T-helper 1 cell treated with Interleukin-12 subunit alpha and Interleukin-12 subunit beta and Interleukin-4 antibody, amounts not matched to agents 30 ng/mL and 1 ng/mL, for 36 hours (primary cell): ENCODE data around the gene TMEM164. TPM values are rescaled to one million over a fixed set of nuclear protein-coding genes. Genes with fewer than 3 reads are reported as not detected.

Experiments used
- intact Hi-C: fragments of 100-400 bp; cut with micrococcal nuclease; formaldehyde crosslinking; loops from one replicate; pipeline ENCODE4 v1.15.1; 2024
- total RNA-seq: library from RNA; stranded (reverse); gene quantifications from 2 replicates; pipeline ENCODE4 v1.2.3, GENCODE V29; 2022

Gene TMEM164
- total RNA-seq, 1 donor from 2014 or later: 26.2 TPM

DNA sequence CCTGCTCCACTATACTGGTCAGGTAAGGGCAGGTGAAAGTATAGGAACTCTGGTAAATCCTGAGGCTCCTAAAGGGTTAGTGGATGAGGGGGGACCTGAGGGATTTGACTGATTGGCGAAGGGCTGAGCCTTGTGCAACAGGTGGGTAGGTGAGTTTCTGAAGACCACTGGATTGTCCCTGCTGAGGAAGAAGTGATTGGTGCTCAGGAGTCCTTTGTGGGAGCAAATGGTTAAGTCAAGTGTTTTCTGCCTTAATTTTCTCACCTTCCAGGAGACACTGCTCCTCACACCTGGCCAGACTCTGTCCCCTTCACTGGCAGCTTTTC is 158.4 kb downstream of the TMEM164 start:
- intact Hi-C loops: loop anchor here (2.0 kb wide), 2 partner anchors 155 to 685 kb away; no protein-coding TSS in a partner anchor

- intact Hi-C loops: no loop called here
These were observed 159.2 kb downstream of the TMEM164 start for GRCh38 chrX:110162131-110162530.

DNA sequence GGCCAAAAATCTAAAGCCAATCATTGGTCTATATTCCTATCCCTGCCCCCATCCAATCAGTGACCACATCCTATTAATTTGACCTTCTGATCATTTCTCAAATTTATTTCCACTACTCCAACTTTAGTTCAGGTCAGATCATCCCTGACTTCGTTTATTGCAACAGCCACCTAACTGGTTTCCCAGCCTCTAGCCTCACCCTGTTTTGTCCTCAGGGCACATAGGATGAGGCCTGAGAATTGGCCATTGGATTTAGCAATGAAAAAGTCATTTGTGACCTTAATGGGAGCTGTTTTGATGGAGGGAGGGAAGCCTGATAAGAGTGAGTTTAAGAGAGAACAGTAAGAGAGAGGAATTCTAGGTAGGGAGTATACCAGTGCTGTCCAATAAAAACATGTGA is 160.0 kb downstream of the TMEM164 start:
- intact Hi-C loops: no loop called here

GRCh38 chrX:110163488-110163887 is 160.6 kb downstream of the TMEM164 start:
- intact Hi-C loops: no loop called here

- intact Hi-C loops: no loop called here
These were observed 165.1 kb downstream of the TMEM164 start for GRCh38 chrX:110167952-110168451.

DNA sequence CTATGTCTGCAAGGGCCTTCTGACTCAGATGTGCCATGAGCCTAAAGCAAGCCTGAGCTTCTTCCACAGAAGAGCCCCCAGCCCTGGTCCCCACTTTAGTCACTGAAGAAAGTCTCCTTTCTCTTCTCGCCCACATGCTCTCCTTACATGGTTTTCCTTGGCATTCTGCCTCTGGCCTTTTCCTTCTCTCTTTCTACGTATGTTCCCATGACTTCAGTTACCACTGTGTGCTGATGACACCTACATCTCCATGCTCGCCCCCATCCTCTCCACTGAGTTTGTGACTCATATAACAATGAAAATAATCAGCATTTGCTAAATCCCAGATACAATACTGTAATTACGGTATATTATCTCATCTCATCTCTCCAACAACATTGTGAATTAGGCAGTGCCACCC is 165.7 kb downstream of the TMEM164 start:
- intact Hi-C loops: no loop called here

DNA sequence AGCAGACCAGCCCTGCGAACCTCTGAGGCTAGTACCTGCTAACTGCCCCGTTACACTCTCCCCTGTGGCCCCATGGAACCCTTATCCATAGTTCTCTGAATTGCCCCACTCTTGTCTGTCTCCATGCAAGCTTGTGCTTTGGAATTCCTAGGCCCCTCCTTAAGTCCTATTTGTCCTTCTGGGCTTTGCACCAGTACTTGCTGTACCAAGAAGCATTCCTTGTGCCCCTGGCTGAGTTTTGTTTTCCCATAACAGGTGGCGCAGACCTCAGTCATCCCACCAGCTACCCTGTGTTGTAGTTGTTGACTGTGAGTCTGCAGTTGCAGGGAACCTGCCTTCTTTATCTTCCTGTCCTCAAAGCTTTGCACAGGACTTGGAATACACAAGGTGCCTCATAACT is 167.1 kb downstream of the TMEM164 start:
- intact Hi-C loops: no loop called here

- intact Hi-C loops: no loop called here
These were observed 168.5 kb downstream of the TMEM164 start for GRCh38 chrX:110171442-110171841.

GRCh38 chrX:110172215-110172614 is 169.3 kb downstream of the TMEM164 start:
- intact Hi-C loops: no loop called here

GRCh38 chrX:110173192-110174175 is 170.6 kb downstream of the TMEM164 start:
- intact Hi-C loops: no loop called here

GRCh38 chrX:110175146-110175545 is 172.2 kb downstream of the TMEM164 start:
- intact Hi-C loops: no loop called here

DNA sequence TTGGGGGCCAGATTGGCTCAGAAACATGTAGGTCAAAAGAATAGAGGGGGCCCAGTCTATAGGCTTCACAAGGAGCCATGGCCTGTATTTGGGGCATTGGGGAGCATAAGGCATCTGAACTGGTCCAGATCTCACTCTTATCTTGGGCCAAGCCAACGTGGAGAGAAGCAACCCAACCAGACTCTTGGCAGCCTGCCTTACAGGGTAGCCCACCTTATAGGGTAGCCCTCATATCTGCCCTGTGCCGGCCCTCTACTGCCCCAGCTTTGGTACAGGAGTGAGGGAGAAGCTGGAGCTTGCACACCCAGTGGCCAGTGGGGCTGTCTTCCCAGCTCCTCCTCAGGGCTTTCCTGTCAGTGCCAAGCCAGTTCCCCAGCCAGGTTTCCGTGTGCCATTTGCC is 172.8 kb downstream of the TMEM164 start:
- intact Hi-C loops: no loop called here

DNA sequence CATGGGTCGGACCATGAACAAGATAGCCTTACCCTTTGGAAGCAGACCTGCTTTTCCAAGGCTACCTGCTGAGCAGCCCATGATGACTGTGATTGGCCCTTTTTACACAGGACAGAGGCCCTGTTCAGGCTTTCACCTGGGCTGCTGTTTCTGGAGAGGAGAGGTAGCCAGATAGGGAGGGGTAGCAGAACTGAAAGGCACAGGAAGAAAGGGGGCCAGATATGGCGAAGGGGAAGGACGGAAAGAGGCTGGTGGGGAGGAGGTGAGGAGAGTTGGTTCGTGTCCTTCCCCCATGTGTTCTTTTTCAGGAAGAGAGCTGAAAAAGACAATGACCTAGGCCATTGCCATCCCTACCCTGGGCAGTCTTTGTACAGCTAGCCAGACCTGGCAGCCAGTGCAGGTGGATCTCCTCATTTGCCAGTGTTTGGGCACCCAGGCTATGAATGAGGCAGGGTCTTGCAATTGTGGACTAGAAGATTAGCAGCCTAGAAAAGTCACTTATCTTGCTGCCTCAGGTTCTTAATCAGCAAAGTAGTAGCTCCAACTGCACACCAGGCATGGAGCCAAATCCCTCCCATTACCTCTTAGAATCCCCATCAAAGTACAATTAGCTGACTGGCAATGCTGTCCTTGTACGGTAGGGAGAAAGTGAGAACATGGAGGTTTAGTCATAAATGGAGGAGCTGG is 175.4 kb downstream of the TMEM164 start:
- intact Hi-C loops: no loop called here

DNA sequence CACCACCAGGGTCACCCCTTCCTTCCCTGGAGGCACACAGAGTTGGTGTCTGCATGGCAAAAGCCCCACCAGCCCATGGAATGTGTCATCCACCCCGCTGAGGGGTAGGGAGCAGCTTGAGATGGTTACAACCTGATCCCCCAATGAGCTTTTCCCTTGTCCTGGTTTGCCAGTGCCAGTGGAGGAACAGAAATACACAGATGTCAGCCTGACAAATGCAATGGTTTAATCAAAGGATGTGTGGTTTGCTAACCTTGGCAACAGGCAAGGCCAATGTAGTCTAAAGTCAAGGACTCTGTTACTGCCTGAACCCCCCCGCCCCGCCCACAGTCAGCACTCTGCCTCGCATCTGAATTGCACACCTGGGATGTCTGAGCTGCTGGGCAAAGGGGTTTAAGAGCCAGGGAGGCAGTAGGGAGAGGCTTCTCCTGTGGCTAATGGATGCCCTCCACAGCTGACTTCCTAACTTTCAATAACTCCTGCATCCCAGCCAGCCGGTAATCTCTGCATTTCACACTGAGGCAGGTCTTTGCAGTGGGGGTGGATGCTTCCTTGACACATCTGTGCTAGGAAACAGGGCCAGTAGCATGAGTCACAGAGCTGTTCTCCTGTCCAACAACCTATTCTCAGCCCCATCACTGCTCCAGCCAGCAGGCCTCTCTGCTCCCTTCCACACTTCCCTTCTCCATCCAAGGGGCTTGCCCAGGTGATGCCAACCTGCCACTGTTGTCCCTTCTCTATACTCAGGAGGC is 177.4 kb downstream of the TMEM164 start:
- intact Hi-C loops: no loop called here

- intact Hi-C loops: no loop called here
These were observed 178.0 kb downstream of the TMEM164 start for GRCh38 chrX:110180928-110181310.

- intact Hi-C loops: no loop called here
These were observed 178.7 kb downstream of the TMEM164 start for GRCh38 chrX:110181459-110182137.

DNA sequence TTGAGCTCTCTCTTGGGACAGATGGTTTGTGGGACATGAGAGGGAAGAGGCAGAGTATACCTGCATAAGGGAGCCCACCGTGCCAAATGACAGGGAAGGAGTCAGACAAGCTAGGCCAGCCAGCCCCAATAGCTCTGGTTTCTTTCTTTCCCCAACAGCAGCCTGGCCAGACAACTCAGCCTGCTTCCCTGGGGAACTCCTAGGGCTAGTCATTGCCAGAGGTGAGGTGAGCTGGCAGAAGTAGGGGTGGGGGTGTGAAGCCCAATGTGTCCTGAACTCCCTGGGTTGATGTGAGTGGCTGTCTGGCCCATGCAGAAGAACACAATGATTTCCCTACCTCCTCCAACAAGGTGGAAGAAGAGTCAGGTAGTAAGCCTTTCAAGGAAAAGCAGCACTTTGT is 179.4 kb downstream of the TMEM164 start:
- intact Hi-C loops: no loop called here

- intact Hi-C loops: no loop called here
These were observed 180.0 kb downstream of the TMEM164 start for GRCh38 chrX:110182865-110183264.

DNA sequence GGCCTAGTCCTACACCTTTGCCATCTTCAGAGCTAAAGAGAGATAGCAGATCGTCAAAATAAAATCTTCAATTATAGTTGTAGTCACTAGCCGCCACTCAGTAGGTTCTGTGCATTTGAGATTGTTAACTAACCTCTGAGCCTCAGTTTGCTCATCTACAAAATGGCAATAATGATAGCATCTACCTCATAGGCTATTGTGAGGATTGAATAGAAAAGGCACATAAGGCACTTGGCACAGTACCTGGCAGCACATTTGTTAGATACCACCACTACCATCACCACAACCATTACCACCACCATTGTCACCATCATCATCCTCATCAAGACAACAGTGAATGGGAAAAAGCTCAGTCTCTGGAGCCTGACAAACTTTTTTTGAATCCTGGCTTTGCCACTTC is 180.4 kb downstream of the TMEM164 start:
- intact Hi-C loops: no loop called here

DNA sequence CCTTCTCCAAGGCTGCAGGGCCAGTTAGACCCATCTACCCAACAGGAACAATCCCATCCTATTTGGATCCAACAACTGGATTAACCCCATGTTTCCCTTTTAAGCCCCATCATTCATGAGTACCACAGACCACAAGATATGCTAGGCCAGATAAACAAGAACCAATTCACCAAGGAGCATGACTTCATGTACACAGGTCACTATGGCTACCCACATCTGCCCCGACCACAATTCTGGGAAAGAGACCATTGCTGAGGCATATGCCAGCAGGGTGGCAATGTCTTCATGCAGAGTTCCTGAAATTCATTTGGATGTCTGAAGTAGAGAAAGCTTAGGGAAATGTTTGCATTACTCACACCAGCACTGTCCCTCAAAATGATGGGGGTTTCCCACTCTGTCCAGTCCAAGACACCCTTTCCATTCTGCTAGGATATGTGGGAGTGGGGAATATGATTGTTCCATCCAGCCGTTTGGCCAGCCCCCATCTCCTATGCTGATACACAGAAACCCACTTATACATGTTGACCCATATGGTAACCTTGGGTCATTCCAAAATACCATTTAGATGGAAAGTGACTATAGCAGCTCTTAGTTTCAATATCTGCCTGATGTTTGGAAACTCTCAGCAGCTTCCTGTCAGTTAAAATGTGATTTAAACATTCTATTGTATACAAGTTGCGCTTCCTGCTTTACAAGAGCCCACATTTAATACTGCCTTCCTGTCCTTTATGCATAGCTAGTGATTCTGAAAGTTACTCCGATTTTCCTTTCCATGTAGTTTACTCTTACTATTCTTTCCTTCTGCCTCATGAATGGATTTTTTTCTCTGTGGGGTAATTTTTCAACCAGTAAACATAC is 186.0 kb downstream of the TMEM164 start:
- intact Hi-C loops: loop anchor here (5.0 kb wide), 1 partner anchor 128 kb away; the partner anchor contains the start of gene AMMECR1
